VCaP (cell line): ENCODE results near the gene GTF2H2.
"Not testable (repeated sequence)": the region's sequence is repeated elsewhere in the genome, so short reads cannot be mapped to it uniquely, and the experiment has no call there.

Experiments
- H3K27ac ChIP-seq: fragments of 450-650 bp; 2 replicates; pipeline ENCODE4 v1.5.1; 2017

Gene GTF2H2

DNA sequence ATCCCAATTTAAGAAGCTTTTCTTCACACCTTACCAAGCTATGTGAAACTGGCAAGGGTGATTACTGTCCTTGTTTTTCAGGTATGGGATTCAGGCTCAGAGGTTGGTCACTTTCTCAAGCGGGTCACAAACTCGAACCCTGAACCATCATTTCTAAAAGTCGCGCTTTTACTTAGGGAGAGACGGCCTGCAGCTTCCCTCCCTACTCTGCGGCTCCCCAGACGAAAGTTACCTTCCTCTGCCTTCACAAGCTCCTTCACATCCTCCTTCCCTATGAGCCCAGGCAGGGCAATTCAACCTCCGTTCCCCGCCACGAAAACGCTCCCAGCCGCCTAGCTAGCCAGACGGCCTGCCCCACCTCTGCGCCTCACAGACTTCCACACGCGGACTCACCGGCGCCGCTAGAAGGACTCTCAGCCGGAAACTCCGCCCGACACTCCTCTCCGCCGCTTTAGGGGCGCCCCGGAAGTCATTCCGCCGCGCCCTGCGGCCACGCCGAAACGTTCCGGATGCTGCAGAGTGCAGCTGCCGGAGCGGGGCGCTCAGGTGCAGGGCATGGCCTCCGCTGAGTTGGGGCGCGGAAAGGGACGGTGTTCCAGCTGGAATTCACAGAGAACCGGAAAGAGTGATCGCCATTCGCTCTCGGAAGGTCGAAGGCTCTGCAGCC, at the start of gene GTF2H2:
Gene GTF2H2 (minus strand): TSS at position 415 of the 667 bp plus-strand sequence. CDS start 4,913 bp downstream, outside the sequence.
- H3K27ac ChIP-seq = not testable (repeated sequence)

GRCh38 chr5:71109730-71110275, 42.3 kb upstream of the GTF2H2 start:
- H3K27ac ChIP-seq = not testable (repeated sequence)

GRCh38 chr5:71099996-71100395, 32.5 kb upstream of the GTF2H2 start:
- not testable (repeated sequence) for H3K27ac ChIP-seq

- H3K27ac ChIP-seq = not testable (repeated sequence)
Measured at GRCh38 chr5:71097930-71098203, 30.4 kb upstream of the GTF2H2 start.

DNA sequence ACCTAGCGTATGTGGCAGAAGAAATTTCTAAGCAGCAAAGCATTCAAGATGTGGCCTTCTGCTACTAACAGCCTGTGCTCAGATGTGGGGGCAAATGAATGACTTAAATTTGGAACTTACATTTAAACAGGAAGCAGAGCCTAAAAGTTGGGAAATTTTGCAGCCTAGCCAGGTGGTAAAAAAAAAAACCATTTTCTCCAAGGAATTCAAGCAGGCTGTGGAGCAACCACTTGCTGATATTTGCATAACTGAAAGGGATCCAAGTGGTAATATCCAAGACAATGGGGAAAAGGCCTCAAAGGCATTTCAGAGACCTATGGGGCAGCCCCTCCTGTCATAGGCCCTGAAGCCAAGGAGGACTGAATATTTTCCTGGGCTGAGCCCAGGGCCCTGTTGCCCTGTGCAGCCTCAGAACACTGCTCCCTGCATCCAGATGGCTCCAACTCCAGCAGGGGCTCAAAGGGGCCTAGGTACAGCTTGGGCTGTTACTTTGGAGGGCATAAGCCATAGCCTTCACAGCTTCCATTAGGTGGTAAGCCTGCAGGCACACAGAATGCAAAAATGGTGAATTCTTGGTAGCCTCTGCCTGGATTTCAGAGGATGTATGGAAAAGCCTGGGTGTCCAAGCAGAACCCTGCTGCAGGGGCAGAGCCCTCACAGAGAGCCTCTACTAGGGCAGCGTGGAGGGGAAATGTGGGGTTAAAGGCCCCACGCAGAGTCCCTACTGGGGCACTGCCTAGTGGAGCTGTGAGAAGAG, 29.9 kb upstream of the GTF2H2 start:
- H3K27ac ChIP-seq = not testable (repeated sequence)

DNA sequence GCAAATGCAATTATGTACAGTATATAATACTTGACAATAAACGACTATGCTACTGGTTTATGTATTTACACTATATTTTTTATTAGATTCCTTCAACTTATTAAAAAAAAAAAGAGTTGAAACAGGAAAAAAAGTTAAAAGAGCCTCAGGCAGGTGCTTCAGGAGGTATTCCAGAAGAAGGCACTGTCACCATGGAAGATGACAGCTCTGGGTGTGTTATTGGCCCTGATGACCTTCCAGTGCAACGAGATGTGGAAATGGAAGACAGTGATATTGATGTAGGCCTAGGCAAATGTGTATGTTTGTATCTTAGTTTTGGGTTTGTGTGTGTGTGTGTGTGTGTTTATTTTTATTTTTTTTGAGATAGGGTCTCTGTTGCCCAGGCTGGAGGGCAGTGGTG, 22.3 kb upstream of the GTF2H2 start:
- not testable (repeated sequence) for H3K27ac ChIP-seq

DNA sequence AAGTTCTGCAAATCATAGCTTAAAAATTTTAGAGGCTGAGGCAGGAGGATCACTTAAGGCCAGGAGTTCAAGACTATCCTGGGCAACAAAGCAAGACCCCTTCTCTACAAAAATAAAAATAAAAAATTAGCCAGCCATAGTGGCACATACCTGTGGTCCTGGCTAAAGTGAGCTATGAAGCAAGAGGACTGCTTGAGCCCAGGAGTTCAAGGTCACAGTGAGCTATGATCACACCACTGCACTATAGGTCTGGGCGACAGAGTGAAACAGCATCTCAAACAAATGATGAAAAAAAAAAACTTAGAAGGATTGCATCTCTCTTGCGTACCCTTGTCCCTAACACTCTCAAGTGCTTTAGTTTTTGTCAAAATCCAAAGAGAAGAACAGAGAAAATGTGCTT, 21.3 kb upstream of the GTF2H2 start:
- H3K27ac ChIP-seq = not testable (repeated sequence)

GRCh38 chr5:71086145-71086544, 18.7 kb upstream of the GTF2H2 start:
- H3K27ac ChIP-seq = not testable (repeated sequence)

- not testable (repeated sequence) for H3K27ac ChIP-seq
Measured at GRCh38 chr5:71084280-71085063, 17.0 kb upstream of the GTF2H2 start.

DNA sequence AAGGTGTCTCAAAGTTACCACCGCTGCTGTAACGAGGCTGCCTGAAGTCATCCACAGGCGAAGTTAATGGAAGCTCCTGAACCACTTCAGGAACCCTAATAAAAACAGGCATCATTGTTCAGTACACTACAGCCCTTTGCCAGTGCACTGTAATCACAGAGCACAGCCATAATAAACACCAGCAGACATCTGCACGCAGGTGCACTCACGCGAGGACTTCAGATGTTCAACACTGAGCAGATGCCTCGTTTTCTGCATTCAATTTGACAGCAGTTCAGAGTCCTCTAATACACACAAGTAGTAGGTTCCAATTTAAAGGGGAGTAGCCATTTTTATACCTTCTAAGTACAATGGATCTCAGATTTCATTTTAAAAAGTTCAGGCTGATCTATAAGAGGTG, 15.4 kb upstream of the GTF2H2 start:
- H3K27ac ChIP-seq = not testable (repeated sequence)

GRCh38 chr5:71082340-71082739, 14.9 kb upstream of the GTF2H2 start:
- not testable (repeated sequence) for H3K27ac ChIP-seq

- H3K27ac ChIP-seq = not testable (repeated sequence)
Measured at GRCh38 chr5:71061322-71061721, 6.2 kb downstream of the GTF2H2 start.

GRCh38 chr5:71059426-71059825, 8.1 kb downstream of the GTF2H2 start:
- not testable (repeated sequence) for H3K27ac ChIP-seq

GRCh38 chr5:71044808-71045207, 22.7 kb downstream of the GTF2H2 start:
- not testable (repeated sequence) for H3K27ac ChIP-seq

DNA sequence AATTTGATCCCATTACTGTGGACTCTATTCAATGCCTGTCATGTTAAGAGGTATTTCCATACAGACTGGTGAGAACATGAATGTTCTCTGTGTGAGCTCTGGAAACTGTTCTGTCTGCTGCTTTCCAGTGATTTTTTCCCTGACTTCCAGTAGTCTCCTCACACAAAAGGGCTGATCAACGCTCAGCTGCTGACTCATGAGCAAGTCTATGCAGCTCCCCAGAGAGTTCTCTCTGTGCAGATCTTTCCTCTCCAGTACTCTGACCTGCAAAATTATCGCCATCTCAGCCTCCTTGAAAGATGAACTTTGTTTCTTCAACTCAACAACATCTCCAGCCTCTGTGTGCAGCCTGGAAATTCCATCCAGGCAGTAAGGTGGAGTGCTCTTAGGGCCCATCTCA, 23.3 kb downstream of the GTF2H2 start:
- not testable (repeated sequence) for H3K27ac ChIP-seq

DNA sequence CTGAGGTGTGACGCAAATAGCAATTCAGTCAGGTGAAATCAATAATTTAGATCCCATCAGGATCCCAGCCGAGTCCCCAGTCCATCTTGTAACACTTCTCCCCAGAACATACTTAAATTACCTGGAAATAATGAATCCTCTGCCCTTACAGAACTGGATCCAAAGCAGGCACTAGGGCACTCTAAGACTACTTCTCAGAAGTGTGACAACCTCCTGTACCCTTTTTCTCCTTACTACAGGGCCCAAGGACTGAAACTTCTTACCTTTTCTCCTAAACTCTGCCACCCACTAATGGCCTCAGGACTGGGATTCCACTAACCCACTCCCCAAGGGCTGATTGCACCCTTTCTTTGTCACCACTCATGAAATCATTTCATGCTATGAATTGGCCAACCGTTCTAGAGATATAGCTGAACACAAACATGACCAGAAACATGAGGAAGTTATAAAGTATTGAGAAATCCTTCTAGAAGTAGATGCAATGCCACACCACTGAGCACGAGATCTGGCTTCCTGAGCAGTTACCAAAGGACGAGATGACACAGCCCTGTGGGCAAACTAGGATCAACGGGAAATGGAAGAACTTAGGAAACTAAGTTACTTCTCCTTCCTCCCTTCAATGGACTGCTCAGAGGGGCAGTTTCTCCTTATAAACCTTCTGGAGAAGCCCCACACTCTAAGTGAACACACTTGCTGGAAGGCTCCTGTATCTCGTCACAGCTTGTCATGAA, 36.3 kb downstream of the GTF2H2 start:
- not testable (repeated sequence) for H3K27ac ChIP-seq

DNA sequence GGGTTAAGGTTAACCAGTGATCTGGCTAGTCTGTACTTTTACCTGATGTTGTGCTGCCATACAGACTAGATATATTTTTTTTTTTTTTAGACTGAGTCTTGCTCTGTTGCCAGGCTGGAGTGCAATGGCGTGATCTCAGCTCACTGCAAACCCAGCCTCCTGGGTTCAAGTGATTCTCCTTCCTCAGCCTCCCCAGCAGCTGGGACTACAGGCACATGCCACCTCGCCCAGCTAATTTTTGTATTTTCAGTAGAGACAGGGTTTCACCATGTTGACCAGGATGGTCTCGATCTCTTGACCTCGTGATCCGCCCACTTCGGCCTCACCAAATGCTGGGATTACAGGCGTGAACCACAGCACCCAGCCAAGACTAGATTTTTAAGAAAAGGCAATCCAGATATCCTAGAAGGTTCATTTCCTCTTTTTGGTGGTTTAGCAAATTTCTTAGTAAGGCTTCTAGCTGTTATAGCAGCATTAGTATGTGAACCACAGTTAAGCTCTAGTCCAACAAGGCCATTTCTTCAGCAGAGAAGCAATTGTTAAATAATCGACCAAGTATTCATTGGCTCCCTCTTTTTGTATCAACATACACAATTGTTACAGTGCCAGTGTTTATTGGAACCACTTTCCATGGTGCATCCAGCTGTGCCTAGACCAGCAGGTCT, 42.1 kb downstream of the GTF2H2 start, which contains the start of gene NAIP:
Gene NAIP (minus strand): TSS at position 51 of the 665 bp plus-strand sequence. CDS start 12,424 bp downstream, outside the sequence.
- H3K27ac ChIP-seq = not testable (repeated sequence)

DNA sequence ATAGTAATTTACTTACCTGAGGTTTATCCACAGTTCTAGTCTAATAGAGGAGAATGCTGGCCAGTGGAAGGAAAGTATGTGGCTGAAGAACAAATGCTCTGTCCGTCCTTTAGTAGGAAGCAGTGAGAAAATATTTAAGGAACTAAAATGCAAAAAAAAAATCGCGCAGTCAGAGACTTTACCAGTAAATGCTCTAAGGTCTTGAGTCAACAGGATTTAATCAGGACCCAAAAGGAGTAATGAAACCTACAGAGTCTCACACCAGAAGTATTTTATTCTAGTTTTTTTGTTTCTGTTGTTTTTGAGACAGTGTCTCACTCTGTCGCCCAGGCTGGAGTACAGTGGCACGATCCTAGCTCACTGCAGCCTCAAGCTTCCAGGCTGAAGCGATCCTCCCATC, 46.8 kb downstream of the GTF2H2 start:
- H3K27ac ChIP-seq = not testable (repeated sequence)

- H3K27ac ChIP-seq = not testable (repeated sequence)
Measured at GRCh38 chr5:71018376-71019005, 49.0 kb downstream of the GTF2H2 start.
